DOHH2 (cell line): ENCODE results near the gene TFB1M.

ENCODE experiments used
- CTCF ChIP-seq: fragments of 200-600 bp; sonication (generic); IDR thresholded peaks from one replicate; pipeline ENCODE4 v1.5.1; 2014; ENCODE audit warnings: antibody characterized with exemption, mild to moderate bottlenecking, low read depth, low read length; ENCODE audit not compliant: poor library complexity, severe bottlenecking
- EZH2phosphoT487 ChIP-seq: fragments of 200-600 bp; sonication (generic); IDR thresholded peaks from 2 replicates; pipeline ENCODE4 v1.6.1; 2017; ENCODE audit warnings: borderline replicate concordance, mild to moderate bottlenecking, antibody characterized with exemption, low read length, moderate library complexity, mixed read lengths

GRCh38 chr6:155248008-155249001 lies 66.0 kb downstream of the TFB1M start:
- peak; percentile 70 for TF ChIP-seq CTCF
- no peak for TF ChIP-seq EZH2phosphoT487
